ENCODE results near the gene DHX15. TPM values are rescaled to one million over a fixed set of nuclear protein-coding genes. Genes with fewer than 3 reads are reported as not detected.

DHX15 gene
- total RNA-seq, 3 donors from 2014 or later (not counting 1 experiment from before 2014, with no cell fraction given), result 174 to 180 (median 179) TPM

- no peak for DNase-seq
- Mint-ChIP-seq H3K36me3 (no peaks in the 10 kb centered on the region), H3K4me1 (peaks cover 0 to 6% of the 10 kb centered on the region in 2 donors), H3K9me3 (peaks cover 0 to 2% of the 10 kb centered on the region in 2 donors), H3K4me3 (no peak overlapping the region), H3K27me3 (ENCODE audit: low read depth in 2 of 2) (peaks cover 13 to 31% of the 10 kb centered on the region in 2 donors), H3K27ac (no peak overlapping the region)
- Histone ChIP-seq H3K4me1 (ENCODE audit: control insufficient read depth, insufficient read depth, low read length) (no peaks in the 10 kb centered on the region), H3K4me3 (ENCODE audit: low read length) (no peak overlapping the region), H3K27ac (ENCODE audit: low read length) (no peak overlapping the region), H3K9me3 (ENCODE audit: control insufficient read depth, insufficient read depth, low read length) (no peaks in the 10 kb centered on the region), H3K27me3 (ENCODE audit: control insufficient read depth, insufficient read depth, low read length) (no peaks in the 10 kb centered on the region), H3K36me3 (ENCODE audit: control insufficient read depth, insufficient read depth, low read length) (no peaks in the 10 kb centered on the region)
- TF ChIP-seq CTCF (IDR thresholded peaks at IDR 0.05), result no peak
- no peak for ATAC-seq
- intact Hi-C loops (cut with micrococcal nuclease), result no loop called here
Observed at GRCh38 chr4:24605216-24605615, 20.9 kb upstream of the DHX15 start.

- H3K4me1 Mint-ChIP-seq, result peaks cover 0 to 6% of the 10 kb centered on the region in 2 donors
- Histone ChIP-seq H3K27me3 (ENCODE audit: control insufficient read depth, insufficient read depth, low read length) (no peaks in the 10 kb centered on the region), H3K4me3 (ENCODE audit: low read length) (no peak overlapping the region), H3K27ac (ENCODE audit: low read length) (no peak overlapping the region), H3K36me3 (ENCODE audit: control insufficient read depth, insufficient read depth, low read length) (no peaks in the 10 kb centered on the region), H3K9me3 (ENCODE audit: control insufficient read depth, insufficient read depth, low read length) (no peaks in the 10 kb centered on the region), H3K4me1 (ENCODE audit: control insufficient read depth, insufficient read depth, low read length) (no peaks in the 10 kb centered on the region)
- H3K27me3 Mint-ChIP-seq (ENCODE audit: low read depth in 2 of 2), result peaks cover 13 to 31% of the 10 kb centered on the region in 2 donors
- no peak overlapping the region for H3K4me3 Mint-ChIP-seq
- no peak for ATAC-seq
- peaks cover 0 to 2% of the 10 kb centered on the region in 2 donors for H3K9me3 Mint-ChIP-seq
- H3K36me3 Mint-ChIP-seq, result no peaks in the 10 kb centered on the region
- H3K27ac Mint-ChIP-seq, result no peak overlapping the region
- no peak for TF ChIP-seq CTCF (IDR thresholded peaks at IDR 0.05)
- intact Hi-C loops (cut with micrococcal nuclease), result no loop called here
- no peak for DNase-seq
- 73% methylated on average over 3 of the region's 4 CpGs for WGBS (ENCODE audit: insufficient coverage)
Observed at GRCh38 chr4:24604558-24605214, 20.3 kb upstream of the DHX15 start.

- Mint-ChIP-seq H3K4me1 (peaks cover 0 to 6% of the 10 kb centered on the region in 2 donors), H3K27me3 (ENCODE audit: low read depth in 2 of 2) (peaks cover 10 to 26% of the 10 kb centered on the region in 2 donors), H3K36me3 (no peaks in the 10 kb centered on the region), H3K4me3 (no peak overlapping the region), H3K27ac (no peak overlapping the region), H3K9me3 (no peaks in the 10 kb centered on the region)
- Histone ChIP-seq H3K27me3 (ENCODE audit: control insufficient read depth, insufficient read depth, low read length) (no peaks in the 10 kb centered on the region), H3K9me3 (ENCODE audit: control insufficient read depth, insufficient read depth, low read length) (no peaks in the 10 kb centered on the region), H3K4me3 (ENCODE audit: low read length) (no peak overlapping the region), H3K27ac (ENCODE audit: low read length) (no peak overlapping the region), H3K36me3 (ENCODE audit: control insufficient read depth, insufficient read depth, low read length) (no peaks in the 10 kb centered on the region), H3K4me1 (ENCODE audit: control insufficient read depth, insufficient read depth, low read length) (no peaks in the 10 kb centered on the region)
- ATAC-seq (no peak), DNase-seq (no peak)
- no peak for TF ChIP-seq CTCF (IDR thresholded peaks at IDR 0.05)
- intact Hi-C loops (cut with micrococcal nuclease), result no loop called here
- WGBS (ENCODE audit: insufficient coverage), result 84% methylated on average over 6 of the region's 6 CpGs
Observed at GRCh38 chr4:24603343-24603742, 19.0 kb upstream of the DHX15 start.

- H3K4me1 Mint-ChIP-seq, result peaks cover 0 to 6% of the 10 kb centered on the region in 2 donors
Observed at GRCh38 chr4:24601121-24601520, 16.8 kb upstream of the DHX15 start.

More at GRCh38 chr4:24601121-24601520, 16.8 kb upstream of the DHX15 start:
- no peak overlapping the region for H3K27ac Mint-ChIP-seq
- H3K9me3 ChIP-seq (ENCODE audit: control insufficient read depth, insufficient read depth, low read length), result no peaks in the 10 kb centered on the region
- no peak for TF ChIP-seq CTCF (IDR thresholded peaks at IDR 0.05)
- H3K27me3 ChIP-seq (ENCODE audit: control insufficient read depth, insufficient read depth, low read length), result no peaks in the 10 kb centered on the region
- H3K4me1 ChIP-seq (ENCODE audit: control insufficient read depth, insufficient read depth, low read length), result no peaks in the 10 kb centered on the region
- H3K27ac ChIP-seq (ENCODE audit: low read length), result no peak overlapping the region
- DNase-seq, result no peak
- no peak for ATAC-seq
- WGBS (ENCODE audit: insufficient coverage), result 100% methylated on average over 1 of the region's 1 CpG
- no peaks in the 10 kb centered on the region for H3K36me3 ChIP-seq (ENCODE audit: control insufficient read depth, insufficient read depth, low read length)
- H3K9me3 Mint-ChIP-seq, result peaks cover 0 to 4% of the 10 kb centered on the region in 2 donors
- H3K36me3 Mint-ChIP-seq, result no peaks in the 10 kb centered on the region
- H3K4me3 ChIP-seq (ENCODE audit: low read length), result no peak overlapping the region
- H3K27me3 Mint-ChIP-seq (ENCODE audit: low read depth in 2 of 2), result peaks cover 7 to 26% of the 10 kb centered on the region in 2 donors
- no peak overlapping the region for H3K4me3 Mint-ChIP-seq
- intact Hi-C loops (cut with micrococcal nuclease), result no loop called here
